ENCODE data around the gene SASH1.

SASH1 gene

GRCh38 chr6:148503703-148504102 lies 161.1 kb downstream of the SASH1 start:
- no peak for DNase-seq

GRCh38 chr6:148507774-148508173 lies 165.1 kb downstream of the SASH1 start:
- no peak for DNase-seq

GRCh38 chr6:148508401-148509041 lies 165.9 kb downstream of the SASH1 start:
- no peak for DNase-seq

- DNase-seq, result no peak
These were observed 166.6 kb downstream of the SASH1 start for GRCh38 chr6:148509119-148509799.

- peak; percentile 27 for DNase-seq
These were observed 167.4 kb downstream of the SASH1 start for GRCh38 chr6:148509800-148510581.

- DNase-seq, result no peak
These were observed 170.8 kb downstream of the SASH1 start for GRCh38 chr6:148513145-148514071.

- no peak for DNase-seq
These were observed 171.6 kb downstream of the SASH1 start for GRCh38 chr6:148514091-148514845.

- no peak for DNase-seq
These were observed 173.6 kb downstream of the SASH1 start for GRCh38 chr6:148516217-148516616.

- no peak for DNase-seq
These were observed 174.0 kb downstream of the SASH1 start for GRCh38 chr6:148516617-148517016.

GRCh38 chr6:148517470-148517869 lies 174.8 kb downstream of the SASH1 start:
- no peak for DNase-seq

- no peak for DNase-seq
These were observed 176.0 kb downstream of the SASH1 start for GRCh38 chr6:148518511-148519156.

GRCh38 chr6:148520109-148520841 lies 177.6 kb downstream of the SASH1 start:
- DNase-seq, result no peak

GRCh38 chr6:148521158-148521557 lies 178.5 kb downstream of the SASH1 start:
- DNase-seq, result no peak

GRCh38 chr6:148521586-148521985 lies 178.9 kb downstream of the SASH1 start:
- DNase-seq, result no peak

GRCh38 chr6:148523048-148523447 lies 180.4 kb downstream of the SASH1 start:
- DNase-seq, result no peak

GRCh38 chr6:148523551-148523950 lies 180.9 kb downstream of the SASH1 start:
- DNase-seq, result no peak

GRCh38 chr6:148524471-148524882 lies 181.8 kb downstream of the SASH1 start:
- no peak for DNase-seq

GRCh38 chr6:148524976-148525375 lies 182.3 kb downstream of the SASH1 start:
- no peak for DNase-seq

GRCh38 chr6:148525453-148525852 lies 182.8 kb downstream of the SASH1 start:
- no peak for DNase-seq

- no peak for DNase-seq
These were observed 183.5 kb downstream of the SASH1 start for GRCh38 chr6:148526145-148526544.

GRCh38 chr6:148528292-148528691 lies 185.7 kb downstream of the SASH1 start:
- DNase-seq, result no peak
